GM12874 (cell line): Measurements from ENCODE around the gene RB1.

Experiments
- CTCF ChIP-seq: IDR thresholded peaks from 2 replicates; pipeline ENCODE4 v1.5.1; 2011; ENCODE audit warnings: low read depth, mild to moderate bottlenecking, control low read depth, low read length, moderate library complexity; ENCODE audit not compliant: insufficient read depth

The RB1 gene

GRCh38 chr13:48448285-48448958 lies 144.9 kb downstream of the RB1 start:
- TF ChIP-seq CTCF: no peak

- no peak for TF ChIP-seq CTCF
Measured at GRCh38 chr13:48448959-48449614, 145.5 kb downstream of the RB1 start.

- TF ChIP-seq CTCF: no peak
Measured at GRCh38 chr13:48449656-48450055, 146.1 kb downstream of the RB1 start.

GRCh38 chr13:48456546-48456945 lies 153.0 kb downstream of the RB1 start:
- no peak for TF ChIP-seq CTCF

- no peak for TF ChIP-seq CTCF
Measured at GRCh38 chr13:48457578-48458242, 154.2 kb downstream of the RB1 start.

GRCh38 chr13:48475230-48475629 lies 171.7 kb downstream of the RB1 start:
- TF ChIP-seq CTCF: 0 out of 2 replicates have a peak, but pooled peaks have one; percentile 10

- no peak for TF ChIP-seq CTCF
Measured at GRCh38 chr13:48476215-48476614, 172.7 kb downstream of the RB1 start.
